HG02852 (cell line): ENCODE measurements around the gene STARD7.
"Not testable (repeated sequence)": the region's sequence is repeated elsewhere in the genome, so short reads cannot be mapped to it uniquely, and the experiment has no call there.

ENCODE experiments used
- ATAC-seq: cut with Tn5 transposase; IDR thresholded peaks from one replicate; pipeline ENCODE4 v1.9.1; 2021; ENCODE audit warnings: mild to moderate bottlenecking, moderate library complexity; ENCODE audit not compliant: unreplicated experiment

STARD7 gene

GRCh38 chr2:96169868-96170507 lies 38.6 kb downstream of the STARD7 start:
- no peak for ATAC-seq

DNA sequence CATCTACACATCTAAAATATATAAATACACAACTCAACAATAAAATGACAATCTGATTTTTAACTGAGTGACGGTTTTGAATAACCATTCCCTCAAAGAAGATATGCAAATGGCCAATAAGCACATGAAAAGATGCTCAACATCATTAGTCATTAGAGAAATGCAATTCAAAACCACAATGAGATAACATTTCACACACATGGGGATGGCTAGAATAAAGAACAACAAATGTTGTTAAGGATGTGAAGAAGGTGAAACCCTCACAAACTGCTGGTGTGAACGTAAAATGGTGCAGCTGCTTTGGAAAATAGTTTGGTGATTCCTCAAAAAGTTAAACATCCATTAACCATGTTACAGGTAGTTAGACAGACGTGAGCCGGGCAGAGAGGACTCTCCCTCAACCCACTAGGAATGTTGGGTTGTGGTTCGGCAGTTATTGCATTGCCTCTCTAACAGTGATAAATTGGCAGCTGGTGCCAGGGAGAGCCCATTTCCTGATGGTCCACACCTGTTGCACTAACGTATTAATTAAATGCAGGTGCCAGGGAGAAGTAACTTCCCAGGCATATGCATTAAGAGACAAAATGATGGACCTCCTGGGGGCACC lies 41.1 kb downstream of the STARD7 start:
- ATAC-seq: no peak

- peak; percentile 65 for ATAC-seq
These were observed 44.0 kb downstream of the STARD7 start for GRCh38 chr2:96164459-96165184.

DNA sequence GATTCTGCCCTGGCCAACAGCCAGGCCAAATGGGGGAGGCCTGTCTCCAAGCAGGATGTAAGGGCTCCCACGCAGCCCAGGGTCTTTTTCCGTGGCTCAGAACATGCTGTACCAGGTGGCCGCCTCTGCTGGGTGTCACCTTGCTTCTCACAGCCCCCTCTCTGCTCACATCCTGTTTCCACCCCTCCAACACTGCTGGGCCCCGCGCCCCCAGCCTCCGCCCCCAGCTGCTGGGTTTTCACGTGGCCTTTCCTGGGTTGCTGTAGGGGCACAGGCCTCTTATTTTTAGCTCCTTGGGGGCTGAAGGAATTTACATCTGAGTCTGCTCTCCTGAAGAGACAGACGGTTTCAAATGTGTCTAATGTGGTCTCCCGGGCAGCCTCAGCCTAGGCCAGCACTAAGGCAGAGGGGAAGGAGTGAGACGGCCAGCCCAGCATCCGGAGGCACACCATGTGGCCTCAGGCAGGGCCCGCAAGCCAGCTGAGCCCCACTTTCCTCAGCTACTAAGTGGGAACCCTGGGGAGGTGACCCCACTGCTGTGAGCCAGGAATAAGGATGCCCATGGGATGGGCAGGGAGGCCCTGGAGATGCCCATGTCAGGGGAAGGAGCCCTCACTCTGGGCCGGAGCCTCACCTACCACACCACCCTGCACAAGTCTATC lies 44.7 kb downstream of the STARD7 start:
- peak; percentile 62 for ATAC-seq

DNA sequence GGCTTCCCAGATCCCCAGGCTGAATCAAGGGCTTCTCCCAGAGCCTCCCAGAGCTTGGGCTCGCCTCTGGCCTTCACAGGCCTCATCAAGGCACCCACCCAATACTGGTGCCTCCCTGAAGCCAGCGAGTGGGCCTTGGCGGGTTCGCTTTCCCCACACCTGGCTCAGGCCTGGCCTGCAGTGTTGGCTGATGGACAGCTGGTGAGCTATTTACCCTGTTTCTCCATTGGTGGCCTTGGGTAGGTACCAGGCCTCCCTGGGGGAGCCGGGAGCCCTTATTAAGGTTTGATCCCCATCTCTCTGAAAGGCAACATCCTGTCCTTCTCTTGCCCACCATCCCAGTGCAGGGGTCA lies 45.2 kb downstream of the STARD7 start:
- ATAC-seq: peak; percentile 4

DNA sequence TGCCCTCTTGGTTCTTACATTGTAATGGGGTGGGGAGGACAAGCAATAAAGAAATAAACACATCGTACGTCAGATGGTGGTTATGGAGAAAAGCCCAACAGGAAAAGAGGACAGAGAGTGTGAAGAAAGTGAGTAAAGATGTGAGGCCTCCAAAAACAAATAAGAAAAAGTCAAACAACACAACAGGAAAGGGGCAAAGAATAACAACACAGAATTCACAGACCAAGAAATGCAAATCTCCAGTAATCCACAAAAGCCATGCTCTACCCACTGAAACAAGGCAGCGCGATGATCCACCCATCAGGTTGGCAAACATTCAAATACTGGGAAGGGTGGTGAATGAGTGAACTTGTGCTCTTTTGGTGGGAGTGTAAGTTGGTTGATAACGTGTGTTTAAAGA lies 46.7 kb downstream of the STARD7 start:
- ATAC-seq: no peak

- ATAC-seq: not testable (repeated sequence)
These were observed 48.3 kb downstream of the STARD7 start for GRCh38 chr2:96160366-96160765.

- ATAC-seq: no peak
These were observed 49.4 kb downstream of the STARD7 start for GRCh38 chr2:96159084-96159830.

DNA sequence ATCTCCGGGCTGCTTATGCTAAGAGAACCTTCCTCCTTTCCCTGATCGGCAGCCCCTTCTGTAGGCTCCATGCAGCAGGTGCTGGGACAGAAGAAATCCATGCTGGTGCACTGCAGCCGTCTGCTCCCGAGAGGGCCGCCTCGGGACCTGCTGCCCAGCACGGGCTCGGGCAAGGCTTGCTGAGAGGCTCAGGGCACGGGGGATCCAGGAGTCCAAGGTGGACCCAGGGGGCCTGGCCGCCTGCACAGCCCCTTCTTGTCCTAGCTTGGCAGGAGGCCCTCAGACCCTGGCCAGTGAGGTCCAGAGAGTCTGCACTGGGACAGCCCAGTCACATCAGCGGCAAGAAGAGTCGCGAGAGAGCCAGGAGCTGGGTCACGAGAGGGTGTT lies 50.1 kb downstream of the STARD7 start:
- no peak for ATAC-seq

GRCh38 chr2:96157649-96158553 lies 50.7 kb downstream of the STARD7 start:
- ATAC-seq: peak; percentile 74

GRCh38 chr2:96156926-96157648 lies 51.5 kb downstream of the STARD7 start:
- ATAC-seq: peak; percentile 20

DNA sequence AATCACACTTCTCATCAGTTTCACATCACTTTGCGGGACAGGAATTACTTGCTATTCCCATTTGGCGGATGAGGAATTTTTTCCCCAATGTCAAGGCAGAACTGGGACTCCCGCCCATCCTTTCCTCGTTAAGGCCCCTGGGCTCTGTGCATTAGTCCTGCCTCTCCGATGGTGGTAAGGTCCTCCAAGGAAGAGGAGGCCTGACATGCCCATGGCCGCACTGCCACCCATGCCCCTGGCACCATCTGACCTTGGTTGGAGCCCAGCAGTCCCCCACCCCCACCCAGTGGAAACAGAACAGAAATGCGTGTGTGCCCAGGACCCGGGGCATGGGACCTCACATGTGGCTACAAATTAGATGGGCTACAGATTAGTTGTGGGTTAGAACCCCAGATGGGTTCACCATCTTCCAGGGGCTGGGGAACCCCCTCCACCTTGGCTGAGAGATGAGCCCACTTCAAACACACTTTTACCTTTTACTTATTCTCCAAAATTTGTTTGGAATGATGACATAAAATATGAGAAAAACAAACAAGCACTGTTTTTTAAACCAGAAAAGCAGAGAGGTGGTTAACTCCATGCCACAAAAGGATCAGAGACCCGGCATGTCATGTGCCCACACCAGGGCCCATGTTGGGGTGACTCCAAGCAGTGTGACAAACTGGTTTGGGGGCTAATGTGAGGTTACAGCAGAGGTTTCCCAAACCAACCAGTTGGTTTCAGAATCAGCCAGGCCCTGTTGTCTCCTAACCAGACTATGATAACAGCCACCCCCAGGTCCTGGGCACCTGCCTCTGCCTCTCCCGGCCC lies 52.4 kb downstream of the STARD7 start:
- ATAC-seq: no peak

- no peak for ATAC-seq
These were observed 53.9 kb downstream of the STARD7 start for GRCh38 chr2:96154506-96155380.

GRCh38 chr2:96153991-96154431 lies 54.6 kb downstream of the STARD7 start:
- ATAC-seq: no peak

DNA sequence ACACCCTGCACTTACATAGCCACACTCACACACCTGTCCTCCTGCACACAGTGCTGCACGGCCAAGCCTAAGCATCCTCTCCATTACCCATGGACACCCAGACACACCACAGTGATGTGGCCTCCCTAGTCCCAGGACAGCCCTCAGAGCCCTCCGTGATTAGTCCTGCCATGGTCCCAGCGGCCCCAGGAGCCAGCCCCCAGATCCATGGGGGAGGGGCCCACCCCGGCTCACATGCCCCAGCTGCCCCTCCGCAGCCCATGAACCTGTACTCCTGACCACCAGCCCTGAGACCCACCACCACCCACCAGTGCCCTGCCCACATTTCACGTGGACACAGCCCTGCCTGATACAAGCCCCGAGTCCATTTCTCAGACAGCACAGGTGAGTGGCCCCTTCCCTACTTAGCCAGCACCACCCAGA lies 55.3 kb downstream of the STARD7 start:
- no peak for ATAC-seq

DNA sequence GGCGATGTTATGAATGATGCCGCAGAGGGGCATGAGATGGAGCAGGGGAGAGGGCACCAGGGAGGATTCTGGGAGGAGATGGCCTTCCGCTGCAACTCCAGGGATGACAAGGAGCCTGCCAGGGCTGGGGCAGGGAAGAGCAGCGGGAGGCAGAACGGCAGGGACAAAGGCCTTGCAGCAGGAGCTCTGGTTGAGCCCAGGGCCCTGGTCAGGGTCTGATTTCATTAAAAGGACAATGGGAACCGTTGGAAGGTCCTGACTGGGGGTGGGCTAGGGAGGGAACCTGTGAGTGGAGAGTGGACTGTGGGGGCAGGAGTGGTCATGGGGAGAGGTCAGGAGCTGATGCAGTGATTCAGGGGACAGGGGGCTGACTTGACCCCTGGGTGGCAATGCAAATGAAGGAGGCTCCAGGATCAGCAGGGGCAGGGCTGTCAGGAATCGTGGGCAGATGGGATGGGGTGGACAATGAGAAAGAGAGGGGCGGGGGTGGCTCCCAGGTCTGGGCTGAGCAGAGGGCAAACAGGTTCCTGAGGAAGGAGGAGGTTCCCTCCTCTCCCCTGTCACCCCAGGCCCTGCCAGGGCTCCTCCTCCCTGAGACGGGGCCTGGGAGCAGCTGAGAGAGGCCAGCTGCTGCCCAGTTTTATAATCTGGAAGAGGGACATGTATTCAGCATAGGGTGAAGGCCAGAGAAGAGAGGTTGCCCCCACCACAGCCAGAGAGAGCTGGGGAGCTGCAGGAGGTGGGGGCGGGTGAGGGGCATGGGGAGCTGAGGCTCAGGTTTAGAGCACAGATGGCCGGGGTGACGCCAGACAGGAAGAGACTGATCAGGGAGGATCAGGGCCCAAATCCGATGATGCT lies 56.1 kb downstream of the STARD7 start:
- no peak for ATAC-seq
